Endodermal cell (in vitro differentiated cells): ENCODE measurements around the gene MYD88. TPM values are rescaled to one million over a fixed set of nuclear protein-coding genes. Genes with fewer than 3 reads are reported as not detected.

Experiments used
- DNase-seq: peaks from one replicate; pipeline ENCODE4 v3.0.0-alpha.2; 2017
- H3K27ac ChIP-seq: 2 replicates; pipeline ENCODE4 v1.5.1; 2013; ENCODE audit warnings: mild to moderate bottlenecking, low read depth, low read length, moderate library complexity
- H3K27me3 ChIP-seq: 2 replicates; pipeline ENCODE4 v1.6.1; 2013; ENCODE audit warnings: mild to moderate bottlenecking, low read length, moderate library complexity; ENCODE audit not compliant: insufficient read depth, control insufficient read depth, poor library complexity, severe bottlenecking
- H3K36me3 ChIP-seq: 2 replicates; pipeline ENCODE4 v1.7.0; 2013; ENCODE audit warnings: mild to moderate bottlenecking, low read length, moderate library complexity; ENCODE audit not compliant: control insufficient read depth, insufficient read depth
- H3K4me1 ChIP-seq: one replicate; pipeline ENCODE4 v1.7.0; 2013; ENCODE audit warnings: low read length; ENCODE audit not compliant: control insufficient read depth, insufficient read depth
- H3K4me3 ChIP-seq: 2 replicates; pipeline ENCODE4 v1.5.1; 2013; ENCODE audit warnings: mild to moderate bottlenecking, low read length, moderate library complexity
- H3K9ac ChIP-seq: 2 replicates; pipeline ENCODE4 v1.6.1; 2013; ENCODE audit warnings: mild to moderate bottlenecking, low read length, moderate library complexity; ENCODE audit not compliant: poor library complexity, severe bottlenecking; ENCODE audit errors: extremely low read depth
- H3K9me3 ChIP-seq: 2 replicates; pipeline ENCODE4 v1.6.1; 2013; ENCODE audit warnings: mild to moderate bottlenecking, low read length, moderate library complexity; ENCODE audit not compliant: control insufficient read depth
- H3K27ac Mint-ChIP-seq: 2 replicates; pipeline ENCODE4 v1.8.0; 2020; ENCODE audit warnings: mixed read lengths
- H3K27me3 Mint-ChIP-seq: 2 replicates; pipeline ENCODE4 v1.8.0; 2021; ENCODE audit warnings: mild to moderate bottlenecking, mixed read lengths; ENCODE audit not compliant: insufficient read depth
- H3K36me3 Mint-ChIP-seq: 2 replicates; pipeline ENCODE4 v1.8.0; 2020; ENCODE audit warnings: low read depth, mixed read lengths
- H3K4me1 Mint-ChIP-seq: 2 replicates; pipeline ENCODE4 v1.8.0; 2020; ENCODE audit warnings: mixed read lengths
- H3K4me3 Mint-ChIP-seq: 2 replicates; pipeline ENCODE4 v1.8.0; 2020; ENCODE audit warnings: mild to moderate bottlenecking, moderate library complexity, mixed read lengths
- H3K9me3 Mint-ChIP-seq: 2 replicates; pipeline ENCODE4 v1.8.0; 2020; ENCODE audit warnings: mild to moderate bottlenecking, mixed read lengths
- WGBS, 2 experiments: methylation state at CpG; one replicate each; pipeline versions ENCODE4 v1.1.5 to v1.1.7; 2013; ENCODE audit warnings: missing lambda C conversion rate in 2 of 2, mixed read lengths in 1 of 2; ENCODE audit not compliant: insufficient coverage in 1 of 2, insufficient read length in 1 of 2; 5-methylcytosine and 5-hydroxymethylcytosine counted together
- total RNA-seq, 2 donors: library from RNA; stranded (reverse); fragmentation: NEBNext Ultra II Directional in 1 of 2; extraction: Animal tissue kit (Norgen Biotek cat#: 25700) in 1 of 2; gene quantifications; 2 replicates in 1 of 2; 3 replicates in 1 of 2; pipeline ENCODE4 v1.2.1, GENCODE V29; 2021
- TF ChIP-seq, protein P1 (sequence below): fragments of 200-600 bp; sonication (generic); conservative IDR thresholded peaks from 2 replicates; pipeline ENCODE4 v1.5.0; 2021; ENCODE audit warnings: antibody characterized with exemption, mild to moderate bottlenecking

Gene MYD88
- total RNA-seq, 2 donors from 2014 or later, result 16.2 to 18.8 TPM

DNA sequence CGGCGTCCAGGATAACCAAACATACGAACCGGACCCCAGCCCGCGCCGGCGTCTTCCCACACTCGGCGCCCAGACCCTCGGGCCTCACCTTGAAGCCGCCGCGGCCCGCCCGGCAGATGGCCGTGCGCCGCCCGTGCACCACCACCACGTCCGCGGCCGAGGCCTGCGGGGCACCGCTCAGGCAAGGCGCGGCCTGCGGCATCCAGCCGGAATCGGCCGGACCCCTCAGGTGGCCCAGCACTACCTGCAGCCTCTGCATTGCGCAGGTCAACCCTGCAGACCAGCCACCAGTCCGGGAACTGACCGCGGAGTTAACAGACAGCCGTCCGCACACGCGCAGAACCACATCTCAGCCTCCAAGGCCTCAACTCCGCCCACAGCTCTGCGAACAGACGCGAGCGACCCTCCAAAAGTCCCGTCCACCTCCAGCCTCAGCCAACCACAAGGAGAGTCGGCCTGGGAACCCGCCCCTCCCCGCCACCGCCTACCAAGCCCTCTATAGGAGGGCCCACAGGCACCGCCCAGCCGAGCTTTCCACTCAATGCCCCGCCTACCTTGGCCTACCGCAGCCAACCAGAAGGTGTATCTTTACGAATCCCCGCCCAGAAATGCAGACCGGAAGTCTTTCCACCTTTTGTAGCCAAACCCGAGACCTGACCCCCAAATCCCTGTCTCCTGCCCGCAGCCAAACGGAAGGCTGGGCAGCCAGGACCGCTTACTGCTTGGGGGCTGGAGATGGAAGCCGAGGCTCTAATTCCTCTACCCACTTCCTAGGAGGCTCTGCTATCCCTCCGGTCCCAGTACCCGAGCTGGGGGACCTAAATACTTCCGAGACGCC, 1.5 kb upstream of the MYD88 start, which contains the start of gene ACAA1:
Gene ACAA1, minus strand, starts transcription at position 351 of the 838 bp plus-strand sequence. Its CDS starts 92 bp downstream, at position 259.
- H3K27ac ChIP-seq, result peak within 1 kb of the TSS; percentile 76
- peaks cover 9% of the 10 kb centered on the region for H3K4me1 ChIP-seq
- no peaks in the 10 kb centered on the region for H3K9me3 ChIP-seq
- DNase-seq, result peak; percentile 100
- Mint-ChIP-seq H3K27ac (peak within 1 kb of the TSS; percentile 92), H3K27me3 (no peaks in the 10 kb centered on the region), H3K36me3 (peaks cover 25% of the 10 kb centered on the region), H3K9me3 (no peaks in the 10 kb centered on the region), H3K4me3 (peak within 1 kb of the TSS; percentile 85), H3K4me1 (peaks cover 31% of the 10 kb centered on the region)
- peak within 1 kb of the TSS; percentile 95 for H3K4me3 ChIP-seq
- TF ChIP-seq, protein P1, sequence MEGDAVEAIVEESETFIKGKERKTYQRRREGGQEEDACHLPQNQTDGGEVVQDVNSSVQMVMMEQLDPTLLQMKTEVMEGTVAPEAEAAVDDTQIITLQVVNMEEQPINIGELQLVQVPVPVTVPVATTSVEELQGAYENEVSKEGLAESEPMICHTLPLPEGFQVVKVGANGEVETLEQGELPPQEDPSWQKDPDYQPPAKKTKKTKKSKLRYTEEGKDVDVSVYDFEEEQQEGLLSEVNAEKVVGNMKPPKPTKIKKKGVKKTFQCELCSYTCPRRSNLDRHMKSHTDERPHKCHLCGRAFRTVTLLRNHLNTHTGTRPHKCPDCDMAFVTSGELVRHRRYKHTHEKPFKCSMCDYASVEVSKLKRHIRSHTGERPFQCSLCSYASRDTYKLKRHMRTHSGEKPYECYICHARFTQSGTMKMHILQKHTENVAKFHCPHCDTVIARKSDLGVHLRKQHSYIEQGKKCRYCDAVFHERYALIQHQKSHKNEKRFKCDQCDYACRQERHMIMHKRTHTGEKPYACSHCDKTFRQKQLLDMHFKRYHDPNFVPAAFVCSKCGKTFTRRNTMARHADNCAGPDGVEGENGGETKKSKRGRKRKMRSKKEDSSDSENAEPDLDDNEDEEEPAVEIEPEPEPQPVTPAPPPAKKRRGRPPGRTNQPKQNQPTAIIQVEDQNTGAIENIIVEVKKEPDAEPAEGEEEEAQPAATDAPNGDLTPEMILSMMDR, result no peak
- H3K9ac ChIP-seq, result peak within 1 kb of the TSS; percentile 87
- peaks cover 34% of the 10 kb centered on the region for H3K36me3 ChIP-seq
- 0 to 1% methylated on average over 29 to 66 of the region's 66 CpGs for WGBS, 2 experiments
- no peaks in the 10 kb centered on the region for H3K27me3 ChIP-seq

GRCh38 chr3:38137615-38138348, 679 bp upstream of the MYD88 start:
- DNase-seq, result peak; percentile 79
- Histone ChIP-seq H3K9me3 (no peaks in the 10 kb centered on the region), H3K27me3 (no peaks in the 10 kb centered on the region), H3K36me3 (peaks cover 30% of the 10 kb centered on the region), H3K27ac (peak overlapping the region; percentile 76), H3K4me3 (peak overlapping the region; percentile 88), H3K4me1 (peaks cover 9% of the 10 kb centered on the region), H3K9ac (peak overlapping the region; percentile 62)
- Mint-ChIP-seq H3K9me3 (no peaks in the 10 kb centered on the region), H3K4me1 (peaks cover 31% of the 10 kb centered on the region), H3K27me3 (no peaks in the 10 kb centered on the region), H3K4me3 (peak overlapping the region; percentile 85), H3K27ac (peak overlapping the region; percentile 92), H3K36me3 (peaks cover 27% of the 10 kb centered on the region)
- TF ChIP-seq, protein P1, result peak; percentile 68
- WGBS, 2 experiments, result 14 to 31% methylated on average over 12 to 22 of the region's 22 CpGs

- no peak overlapping the region for H3K27ac ChIP-seq
- H3K27ac Mint-ChIP-seq, result no peak overlapping the region
- no peaks in the 10 kb centered on the region for H3K9me3 Mint-ChIP-seq
- no peaks in the 10 kb centered on the region for H3K27me3 Mint-ChIP-seq
- no peaks in the 10 kb centered on the region for H3K9me3 ChIP-seq
- no peak for DNase-seq
- no peaks in the 10 kb centered on the region for H3K27me3 ChIP-seq
- peaks cover 21% of the 10 kb centered on the region for H3K36me3 Mint-ChIP-seq
- H3K9ac ChIP-seq, result peak overlapping the region; percentile 47
- H3K4me3 Mint-ChIP-seq, result peak overlapping the region; percentile 85
- H3K4me1 ChIP-seq, result peaks cover 9% of the 10 kb centered on the region
- 37 to 56% methylated on average over 4 to 8 of the region's 8 CpGs for WGBS, 2 experiments
- TF ChIP-seq, protein P1, result no peak
- peak overlapping the region; percentile 88 for H3K4me3 ChIP-seq
- peaks cover 20% of the 10 kb centered on the region for H3K36me3 ChIP-seq
- H3K4me1 Mint-ChIP-seq, result peaks cover 31% of the 10 kb centered on the region
These were observed 730 bp downstream of the MYD88 start for GRCh38 chr3:38139191-38139590.
